Kidney (tissue), 14 donors: ENCODE measurements around the gene CD3D. TPM values are rescaled to one million over a fixed set of nuclear protein-coding genes. Genes with fewer than 3 reads are reported as not detected.

Experiments
- DNase-seq, 5 donors: peaks; one replicate each; pipeline ENCODE4 v3.0.0-alpha.2; 2013 to 2020
- FAIRE-seq: peaks from 2 replicates; lab custom pipeline; 2012; peaks lifted over from hg19 to GRCh38; lab: Jason Lieb, UNC
- H3K27ac ChIP-seq, 2 donors: one replicate each; pipeline ENCODE4 v1.7.0; 2013; ENCODE audit warnings: low read depth in 2 of 2, low read length in 2 of 2, inconsistent platforms in 1 of 2
- H3K27me3 ChIP-seq: one replicate; pipeline ENCODE4 v1.7.1; 2013; ENCODE audit warnings: low read length, inconsistent platforms; ENCODE audit not compliant: control insufficient read depth, insufficient read depth
- H3K36me3 ChIP-seq, 3 donors: one replicate each; pipeline versions ENCODE4 v1.7.0 to v1.7.1; 2013; ENCODE audit warnings: low read length in 3 of 3, control low read depth in 1 of 3, inconsistent platforms in 1 of 3; ENCODE audit not compliant: insufficient read depth in 3 of 3, control insufficient read depth in 2 of 3
- H3K4me1 ChIP-seq, 3 donors: one replicate each; pipeline versions ENCODE4 v1.7.0 to v1.7.1; 2013; ENCODE audit warnings: low read length in 3 of 3, inconsistent platforms in 1 of 3, low read depth in 1 of 3; ENCODE audit not compliant: control insufficient read depth in 2 of 3, insufficient read depth in 2 of 3
- H3K4me3 ChIP-seq, 3 donors: one replicate each; pipeline versions ENCODE4 v1.7.0 to v1.8.1; 2013; ENCODE audit warnings: low read length in 3 of 3, control low read depth in 1 of 3, inconsistent platforms in 1 of 3
- H3K9ac ChIP-seq, 3 donors: one replicate each; pipeline versions ENCODE4 v1.7.0 to v1.7.1; 2013; ENCODE audit warnings: low read length in 3 of 3, control low read depth in 1 of 3, inconsistent platforms in 1 of 3
- H3K9me3 ChIP-seq, 3 donors: one replicate each; pipeline versions ENCODE4 v1.7.0 to v1.7.1; 2013; ENCODE audit warnings: low read length in 3 of 3, control low read depth in 1 of 3, inconsistent platforms in 1 of 3; ENCODE audit not compliant: control insufficient read depth in 2 of 3, insufficient read depth in 1 of 3
- CTCF ChIP-seq: IDR thresholded peaks from 3 replicates; pipeline ENCODE4 v1.5.1; 2012; ENCODE audit warnings: mild to moderate bottlenecking, moderate library complexity, borderline replicate concordance; ENCODE audit not compliant: insufficient read depth; ENCODE audit errors: extremely low read depth
- intact Hi-C: fragments of 100-400 bp; cut with DNase I; formaldehyde crosslinking; loops from one replicate; pipeline ENCODE4 v1.11.1; 2022
- polyA plus RNA-seq: library from polyadenylated mRNA; stranded (reverse); fragments of 350-450 nt; fragmentation: Illumina TruSeq; extraction: RNeasy Lipid Tissue Mini Kit (QIAGEN cat#74804); gene quantifications from one replicate; pipeline ENCODE4 v1.2.3, GENCODE V29; 2014; ENCODE audit warnings: low read depth, low replicate concordance; ENCODE audit not compliant: insufficient read depth
- total RNA-seq: library from RNA; stranded (reverse); fragmentation: NEBNext Ultra II Directional; extraction: Animal tissue kit (Norgen Biotek cat#: 25700); gene quantifications from one replicate; pipeline ENCODE4 v1.2.1, GENCODE V29; 2021
- donor health status: control.
- donor health status: control.
- donor health status: control.
- donor health status: control.
- donor health status: control.
- donor health status: DM: yes; HTN: yes; CAD: no.
- donor health status: Normal renal cell carcinoma (clear cell type).

Gene CD3D
- total and polyA plus RNA-seq, 2 donors from 2014 or later = 1.4 to 8.7 TPM

GRCh38 chr11:118295815-118296454, 46.6 kb downstream of the CD3D start:
- Histone ChIP-seq H3K4me1 (no peaks in the 10 kb centered on the region), H3K36me3 (no peaks in the 10 kb centered on the region), H3K27me3 (no peaks in the 10 kb centered on the region), H3K4me3 (no peak overlapping the region), H3K9me3 (no peaks in the 10 kb centered on the region), H3K27ac (no peak overlapping the region), H3K9ac (no peak overlapping the region)
- DNase-seq (peak in 1 of 5 donors; percentile 37), FAIRE-seq (no peak)
- TF ChIP-seq CTCF = peak; percentile 37
- intact Hi-C loops = no loop called here

GRCh38 chr11:118295199-118295598, 47.3 kb downstream of the CD3D start:
- Histone ChIP-seq H3K9ac (no peak overlapping the region), H3K36me3 (no peaks in the 10 kb centered on the region), H3K9me3 (no peaks in the 10 kb centered on the region), H3K27ac (no peak overlapping the region), H3K27me3 (no peaks in the 10 kb centered on the region), H3K4me3 (no peak overlapping the region), H3K4me1 (no peaks in the 10 kb centered on the region)
- intact Hi-C loops = no loop called here
- TF ChIP-seq CTCF = no peak
- DNase-seq (no peak), FAIRE-seq (no peak)

GRCh38 chr11:118294053-118294452, 48.5 kb downstream of the CD3D start:
- Histone ChIP-seq H3K4me1 (no peaks in the 10 kb centered on the region), H3K36me3 (no peaks in the 10 kb centered on the region), H3K4me3 (no peak overlapping the region), H3K9me3 (no peaks in the 10 kb centered on the region), H3K27ac (no peak overlapping the region), H3K27me3 (no peaks in the 10 kb centered on the region), H3K9ac (no peak overlapping the region)
- FAIRE-seq (no peak), DNase-seq (no peak)
- intact Hi-C loops = no loop called here
- no peak for TF ChIP-seq CTCF
